22Rv1 (cell line): ENCODE data around the gene ZFHX3.

ENCODE experiments used
- ZFX ChIP-seq: fragments of 450-650 bp; IDR thresholded peaks from 2 replicates; pipeline ENCODE4 v1.6.1; 2017; ENCODE audit warnings: antibody characterized with exemption, borderline replicate concordance
- TF ChIP-seq, protein P1 (sequence below): fragments of 450-650 bp; IDR thresholded peaks from 2 replicates; pipeline ENCODE4 v1.5.1; 2017; ENCODE audit warnings: mild to moderate bottlenecking

GRCh38 chr16:73066927-73067670 is 19.2 kb upstream of the ZFHX3 start:
- TF ChIP-seq, protein P1, sequence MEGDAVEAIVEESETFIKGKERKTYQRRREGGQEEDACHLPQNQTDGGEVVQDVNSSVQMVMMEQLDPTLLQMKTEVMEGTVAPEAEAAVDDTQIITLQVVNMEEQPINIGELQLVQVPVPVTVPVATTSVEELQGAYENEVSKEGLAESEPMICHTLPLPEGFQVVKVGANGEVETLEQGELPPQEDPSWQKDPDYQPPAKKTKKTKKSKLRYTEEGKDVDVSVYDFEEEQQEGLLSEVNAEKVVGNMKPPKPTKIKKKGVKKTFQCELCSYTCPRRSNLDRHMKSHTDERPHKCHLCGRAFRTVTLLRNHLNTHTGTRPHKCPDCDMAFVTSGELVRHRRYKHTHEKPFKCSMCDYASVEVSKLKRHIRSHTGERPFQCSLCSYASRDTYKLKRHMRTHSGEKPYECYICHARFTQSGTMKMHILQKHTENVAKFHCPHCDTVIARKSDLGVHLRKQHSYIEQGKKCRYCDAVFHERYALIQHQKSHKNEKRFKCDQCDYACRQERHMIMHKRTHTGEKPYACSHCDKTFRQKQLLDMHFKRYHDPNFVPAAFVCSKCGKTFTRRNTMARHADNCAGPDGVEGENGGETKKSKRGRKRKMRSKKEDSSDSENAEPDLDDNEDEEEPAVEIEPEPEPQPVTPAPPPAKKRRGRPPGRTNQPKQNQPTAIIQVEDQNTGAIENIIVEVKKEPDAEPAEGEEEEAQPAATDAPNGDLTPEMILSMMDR, result no peak
- TF ChIP-seq ZFX, result no peak
